H1 (cell line): Measurements from ENCODE around the gene KDM6A. TPM values are rescaled to one million over a fixed set of nuclear protein-coding genes. Genes with fewer than 3 reads are reported as not detected.

Source experiments
- ATF3 ChIP-seq: IDR thresholded peaks from 2 replicates; pipeline ENCODE4 v1.6.1; 2011; ENCODE audit warnings: low read depth, mild to moderate bottlenecking, low read length; ENCODE audit not compliant: insufficient read depth
- polyA plus RNA-seq, 7 experiments: library from polyadenylated mRNA; depleted of rRNA in 3 of 7; stranded (reverse) in 5 of 7; unstranded in 2 of 7; fragments of >200 nt in 5 of 7; fragments of 200-250 nt in 2 of 7; gene quantifications; 1 replicate in 5 of 7; 2 replicates in 1 of 7; 4 replicates in 1 of 7; pipeline versions ENCODE4 v1.2.1 to v1.2.3, GENCODE V29; 2011 to 2013; ENCODE audit warnings: missing spikeins in 2 of 7, mixed read lengths in 2 of 7
- total RNA-seq: library from RNA; stranded (reverse); fragmentation: NEBNext Ultra II Directional; extraction: Animal tissue kit (Norgen Biotek cat#: 25700); gene quantifications from 2 replicates; pipeline ENCODE4 v1.2.1, GENCODE V29; 2021

The KDM6A gene
- total and polyA plus RNA-seq, 2 of the 8 experiments (the other 6 are each of a cell fraction or from before 2014, with no cell fraction given), result 43.5 to 58.4 TPM

- no peak for TF ChIP-seq ATF3
These were observed 3.1 kb downstream of the KDM6A start (continued) for GRCh38 chrX:44876086-44876485.
